Glomerular endothelial cell (primary cell): ENCODE measurements around the gene STAM2. TPM values are rescaled to one million over a fixed set of nuclear protein-coding genes. Genes with fewer than 3 reads are reported as not detected.
"Not testable (repeated sequence)": the region's sequence is repeated elsewhere in the genome, so short reads cannot be mapped to it uniquely, and the experiment has no call there.

Source experiments
- DNase-seq: peaks from one replicate; pipeline ENCODE4 v3.0.0-alpha.2; 2011; ENCODE audit warnings: low read depth, low spot score; ENCODE audit errors: extremely low read depth
- total RNA-seq: library from RNA; depleted of rRNA; stranded (reverse); fragments of >200 nt; gene quantifications from 2 replicates; pipeline ENCODE4 v1.2.3, GENCODE V29; 2015

STAM2 gene
- total RNA-seq, 1 donor from 2014 or later, result 23.3 TPM

- no peak for DNase-seq
Observed at GRCh38 chr2:152115952-152116351, 59.6 kb downstream of the STAM2 start.

GRCh38 chr2:152114366-152114765, 61.2 kb downstream of the STAM2 start:
- DNase-seq, result no peak

GRCh38 chr2:152107140-152107539, 68.4 kb downstream of the STAM2 start:
- DNase-seq, result not testable (repeated sequence)

- DNase-seq, result no peak
Observed at GRCh38 chr2:152106464-152106863, 69.1 kb downstream of the STAM2 start.

GRCh38 chr2:152103271-152103670, 72.3 kb downstream of the STAM2 start:
- DNase-seq, result no peak

GRCh38 chr2:152100961-152101360, 74.6 kb downstream of the STAM2 start:
- DNase-seq, result no peak

- DNase-seq, result no peak
Observed at GRCh38 chr2:152099367-152100050, 76.1 kb downstream of the STAM2 start.

GRCh38 chr2:152098496-152099366, 76.8 kb downstream of the STAM2 start, which contains the start of gene CACNB4:
CACNB4 (minus strand) TSS chr2:152099044.
- DNase-seq, result no peak

GRCh38 chr2:152097801-152098495, 77.6 kb downstream of the STAM2 start:
- DNase-seq, result no peak

- DNase-seq, result no peak
Observed at GRCh38 chr2:152097290-152097800, 78.2 kb downstream of the STAM2 start.

GRCh38 chr2:152095146-152095545, 80.4 kb downstream of the STAM2 start:
- DNase-seq, result no peak

GRCh38 chr2:152094014-152094413, 81.5 kb downstream of the STAM2 start:
- DNase-seq, result no peak

GRCh38 chr2:152093464-152093863, 82.1 kb downstream of the STAM2 start:
- DNase-seq, result no peak

GRCh38 chr2:152092095-152092494, 83.5 kb downstream of the STAM2 start:
- DNase-seq, result no peak

- DNase-seq, result not testable (repeated sequence)
Observed at GRCh38 chr2:152090726-152091125, 84.8 kb downstream of the STAM2 start.

GRCh38 chr2:152089238-152089637, 86.3 kb downstream of the STAM2 start:
- DNase-seq, result no peak

- DNase-seq, result no peak
Observed at GRCh38 chr2:152088006-152088405, 87.6 kb downstream of the STAM2 start.

- DNase-seq, result no peak
Observed at GRCh38 chr2:152086231-152086630, 89.3 kb downstream of the STAM2 start.

GRCh38 chr2:152084076-152084475, 91.5 kb downstream of the STAM2 start:
- DNase-seq, result no peak

GRCh38 chr2:152083202-152083875, 92.2 kb downstream of the STAM2 start:
- no peak for DNase-seq

GRCh38 chr2:152078662-152079061, 96.9 kb downstream of the STAM2 start:
- no peak for DNase-seq
